ENCODE data around the gene HID1.

HID1 gene

GRCh38 chr17:74963656-74964055, 8.9 kb downstream of the HID1 start:
- Histone ChIP-seq H3K4me3 (ENCODE audit: insufficient read length, low read depth) (no peak overlapping the region), H3K9me3 (ENCODE audit: insufficient read depth, low read length) (no peaks in the 10 kb centered on the region), H3K27me3 (ENCODE audit: insufficient read depth, insufficient read length) (peaks cover 19% of the 10 kb centered on the region), H3K9ac (ENCODE audit: insufficient read length, low read depth) (peak overlapping the region; percentile 44), H3K4me1 (ENCODE audit: insufficient read depth, insufficient read length) (peaks cover 6% of the 10 kb centered on the region), H3K36me3 (ENCODE audit: insufficient read depth, insufficient read length, low read length) (no peaks in the 10 kb centered on the region)
- TF ChIP-seq ZNF274 (IDR thresholded peaks at IDR 0.05; ENCODE audit: low read depth, low read length) (no peak), SUZ12 (IDR thresholded peaks at IDR 0.05; ENCODE audit: extremely low read depth, insufficient read depth, insufficient read length) (no peak)
- no peak for DNase-seq (ENCODE audit: low read depth, low spot score)

DNA sequence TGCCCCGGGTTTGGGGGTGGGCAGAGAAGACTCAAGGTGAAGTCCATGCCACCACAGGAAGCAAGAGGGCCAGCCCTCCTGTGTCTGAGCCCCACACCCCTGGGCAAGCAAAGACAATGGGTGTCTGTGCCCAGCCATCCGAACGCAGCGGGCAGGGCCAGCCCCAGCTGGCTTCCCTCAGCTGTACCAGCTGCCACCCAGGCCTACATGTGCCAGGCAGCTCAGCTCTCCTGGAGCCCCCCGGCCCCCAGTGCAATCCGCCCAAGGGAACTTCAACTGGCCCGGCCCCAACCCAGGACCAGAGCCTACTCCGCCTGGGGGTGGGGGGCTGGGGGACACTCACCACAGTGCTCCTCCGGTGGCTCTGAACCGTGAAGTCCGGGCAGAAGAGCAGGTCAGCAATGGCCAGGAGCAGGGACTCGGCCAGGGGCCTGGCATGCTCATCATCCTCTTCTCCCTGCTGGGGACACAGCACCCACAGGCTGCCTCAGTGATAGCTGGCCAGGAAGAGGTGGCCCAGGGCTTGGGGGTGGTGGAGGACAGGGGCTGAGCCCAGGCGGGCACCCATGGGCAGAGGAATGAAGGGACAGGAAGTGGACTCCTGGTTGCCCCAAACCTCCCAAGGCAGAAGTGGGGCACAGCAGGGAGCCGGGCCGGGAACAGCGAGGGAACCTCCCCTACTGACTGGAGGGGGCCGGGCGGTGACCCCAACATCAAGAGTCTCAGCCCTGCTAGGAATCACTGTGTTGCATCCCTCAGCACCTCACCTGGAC, 9.8 kb downstream of the HID1 start:
- Histone ChIP-seq H3K4me3 (ENCODE audit: insufficient read length, low read depth) (no peak overlapping the region), H3K36me3 (ENCODE audit: insufficient read depth, insufficient read length, low read length) (no peaks in the 10 kb centered on the region), H3K27me3 (ENCODE audit: insufficient read depth, insufficient read length) (peaks cover 26% of the 10 kb centered on the region), H3K9ac (ENCODE audit: insufficient read length, low read depth) (no peak overlapping the region), H3K4me1 (ENCODE audit: insufficient read depth, insufficient read length) (peaks cover 6% of the 10 kb centered on the region), H3K9me3 (ENCODE audit: insufficient read depth, low read length) (no peaks in the 10 kb centered on the region)
- no peak for TF ChIP-seq ZNF274 (IDR thresholded peaks at IDR 0.05; ENCODE audit: low read depth, low read length)
- no peak for TF ChIP-seq SUZ12 (IDR thresholded peaks at IDR 0.05; ENCODE audit: extremely low read depth, insufficient read depth, insufficient read length)
- no peak for TF ChIP-seq YY1 (IDR thresholded peaks at IDR 0.05; ENCODE audit: insufficient read depth, insufficient read length)
- no peak for DNase-seq (ENCODE audit: low read depth, low spot score)

DNA sequence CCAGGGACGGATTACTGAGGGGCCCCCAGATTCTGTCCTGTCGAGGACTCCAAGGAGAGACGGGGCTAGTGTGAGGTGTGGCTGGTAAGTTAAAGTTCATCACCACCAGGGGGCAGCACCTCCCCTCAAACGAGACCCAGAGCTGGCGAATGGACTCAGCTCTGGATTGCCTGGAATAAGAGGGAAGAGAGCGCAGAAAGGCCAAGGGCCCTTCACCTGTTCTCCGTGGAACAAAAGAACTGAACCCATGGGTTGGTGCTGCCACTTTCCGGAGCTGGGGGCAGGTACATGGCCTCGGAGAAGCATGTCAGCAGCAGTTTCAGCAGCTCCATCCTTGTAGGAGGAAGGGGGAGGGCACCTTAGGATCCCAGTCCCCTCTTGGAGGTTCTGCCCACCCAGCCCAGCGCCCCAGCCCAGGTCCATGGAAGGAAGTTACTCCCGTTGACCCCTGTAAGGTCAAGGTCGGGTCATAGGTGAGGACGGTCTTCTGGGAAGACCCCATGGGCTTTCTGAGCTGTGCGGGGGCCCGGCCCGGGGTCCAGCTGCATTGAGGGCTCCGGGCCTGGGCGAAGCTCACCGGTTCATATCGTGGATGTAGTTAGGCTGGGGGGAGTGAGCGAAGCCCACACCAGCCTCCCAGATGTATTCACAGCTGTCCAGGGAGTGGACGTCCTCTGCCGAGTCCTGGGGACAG, 10.8 kb downstream of the HID1 start:
- TF ChIP-seq SUZ12 (IDR thresholded peaks at IDR 0.05; ENCODE audit: extremely low read depth, insufficient read depth, insufficient read length) (no peak), YY1 (IDR thresholded peaks at IDR 0.05; ENCODE audit: insufficient read depth, insufficient read length) (no peak), ZNF274 (IDR thresholded peaks at IDR 0.05; ENCODE audit: low read depth, low read length) (no peak)
- H3K4me1 ChIP-seq (ENCODE audit: insufficient read depth, insufficient read length): peaks cover 6% of the 10 kb centered on the region
- peak; percentile 77 for DNase-seq (ENCODE audit: low read depth, low spot score)
- H3K27me3 ChIP-seq (ENCODE audit: insufficient read depth, insufficient read length): peaks cover 26% of the 10 kb centered on the region
- H3K9ac ChIP-seq (ENCODE audit: insufficient read length, low read depth): peak overlapping the region; percentile 2
- H3K9me3 ChIP-seq (ENCODE audit: insufficient read depth, low read length): no peaks in the 10 kb centered on the region
- H3K36me3 ChIP-seq (ENCODE audit: insufficient read depth, insufficient read length, low read length): no peaks in the 10 kb centered on the region
- no peak overlapping the region for H3K4me3 ChIP-seq (ENCODE audit: insufficient read length, low read depth)

GRCh38 chr17:74960570-74961342, 11.8 kb downstream of the HID1 start:
- DNase-seq (ENCODE audit: low read depth, low spot score): peak; percentile 56
- Histone ChIP-seq H3K9ac (ENCODE audit: insufficient read length, low read depth) (no peak overlapping the region), H3K4me1 (ENCODE audit: insufficient read depth, insufficient read length) (peaks cover 6% of the 10 kb centered on the region), H3K27me3 (ENCODE audit: insufficient read depth, insufficient read length) (peaks cover 26% of the 10 kb centered on the region), H3K9me3 (ENCODE audit: insufficient read depth, low read length) (no peaks in the 10 kb centered on the region), H3K36me3 (ENCODE audit: insufficient read depth, insufficient read length, low read length) (no peaks in the 10 kb centered on the region), H3K4me3 (ENCODE audit: insufficient read length, low read depth) (no peak overlapping the region)
- TF ChIP-seq ZNF274 (IDR thresholded peaks at IDR 0.05; ENCODE audit: low read depth, low read length): no peak
- no peak for TF ChIP-seq SUZ12 (IDR thresholded peaks at IDR 0.05; ENCODE audit: extremely low read depth, insufficient read depth, insufficient read length)
- TF ChIP-seq YY1 (IDR thresholded peaks at IDR 0.05; ENCODE audit: insufficient read depth, insufficient read length): no peak

- Histone ChIP-seq H3K27me3 (ENCODE audit: insufficient read depth, insufficient read length) (peaks cover 26% of the 10 kb centered on the region), H3K4me1 (ENCODE audit: insufficient read depth, insufficient read length) (peaks cover 6% of the 10 kb centered on the region), H3K4me3 (ENCODE audit: insufficient read length, low read depth) (no peak overlapping the region), H3K9me3 (ENCODE audit: insufficient read depth, low read length) (no peaks in the 10 kb centered on the region), H3K36me3 (ENCODE audit: insufficient read depth, insufficient read length, low read length) (no peaks in the 10 kb centered on the region), H3K9ac (ENCODE audit: insufficient read length, low read depth) (no peak overlapping the region)
- TF ChIP-seq SUZ12 (IDR thresholded peaks at IDR 0.05; ENCODE audit: extremely low read depth, insufficient read depth, insufficient read length) (no peak), ZNF274 (IDR thresholded peaks at IDR 0.05; ENCODE audit: low read depth, low read length) (no peak), YY1 (IDR thresholded peaks at IDR 0.05; ENCODE audit: insufficient read depth, insufficient read length) (no peak)
- DNase-seq (ENCODE audit: low read depth, low spot score): no peak
Measured at GRCh38 chr17:74959826-74960515, 12.6 kb downstream of the HID1 start.

GRCh38 chr17:74957935-74958740, 14.4 kb downstream of the HID1 start:
- TF ChIP-seq SUZ12 (IDR thresholded peaks at IDR 0.05; ENCODE audit: extremely low read depth, insufficient read depth, insufficient read length) (no peak), ZNF274 (IDR thresholded peaks at IDR 0.05; ENCODE audit: low read depth, low read length) (no peak), YY1 (IDR thresholded peaks at IDR 0.05; ENCODE audit: insufficient read depth, insufficient read length) (no peak)
- peak overlapping the region; percentile 52 for H3K9ac ChIP-seq (ENCODE audit: insufficient read length, low read depth)
- H3K27me3 ChIP-seq (ENCODE audit: insufficient read depth, insufficient read length): peaks cover 26% of the 10 kb centered on the region
- no peak overlapping the region for H3K4me3 ChIP-seq (ENCODE audit: insufficient read length, low read depth)
- peaks cover 10% of the 10 kb centered on the region for H3K4me1 ChIP-seq (ENCODE audit: insufficient read depth, insufficient read length)
- H3K36me3 ChIP-seq (ENCODE audit: insufficient read depth, insufficient read length, low read length): no peaks in the 10 kb centered on the region
- H3K9me3 ChIP-seq (ENCODE audit: insufficient read depth, low read length): no peaks in the 10 kb centered on the region
- DNase-seq (ENCODE audit: low read depth, low spot score): peak; percentile 39
